ENCODE measurements around the gene DFFB.

GRCh38 chr1:3890389-3891328 lies 33.4 kb downstream of the DFFB start:
- TF ChIP-seq RAD21 (IDR thresholded peaks at IDR 0.05; ENCODE audit: low read depth) (no peak), REST (IDR thresholded peaks at IDR 0.05; ENCODE audit: low read depth) (no peak), NFIC (IDR thresholded peaks at IDR 0.05) (no peak), MAX (IDR thresholded peaks at IDR 0.05) (no peak), TAF1 (IDR thresholded peaks at IDR 0.05; ENCODE audit: low read depth) (no peak), CREB1 (IDR thresholded peaks at IDR 0.05; ENCODE audit: low read depth) (no peak), CEBPB (IDR thresholded peaks at IDR 0.05) (no peak), TCF12 (IDR thresholded peaks at IDR 0.05; ENCODE audit: low read depth) (no peak), YY1 (IDR thresholded peaks at IDR 0.05; ENCODE audit: low read depth) (no peak)
